GM19035 (cell line): ENCODE measurements around the gene MATCAP1.
A peak's percentile ranks its signal among the peaks of the same experiment; 100 is the strongest.

Experiments used
- ATAC-seq: cut with Tn5 transposase; IDR thresholded peaks from one replicate; pipeline ENCODE4 v1.9.1; 2021; ENCODE audit not compliant: unreplicated experiment

The MATCAP1 gene

DNA sequence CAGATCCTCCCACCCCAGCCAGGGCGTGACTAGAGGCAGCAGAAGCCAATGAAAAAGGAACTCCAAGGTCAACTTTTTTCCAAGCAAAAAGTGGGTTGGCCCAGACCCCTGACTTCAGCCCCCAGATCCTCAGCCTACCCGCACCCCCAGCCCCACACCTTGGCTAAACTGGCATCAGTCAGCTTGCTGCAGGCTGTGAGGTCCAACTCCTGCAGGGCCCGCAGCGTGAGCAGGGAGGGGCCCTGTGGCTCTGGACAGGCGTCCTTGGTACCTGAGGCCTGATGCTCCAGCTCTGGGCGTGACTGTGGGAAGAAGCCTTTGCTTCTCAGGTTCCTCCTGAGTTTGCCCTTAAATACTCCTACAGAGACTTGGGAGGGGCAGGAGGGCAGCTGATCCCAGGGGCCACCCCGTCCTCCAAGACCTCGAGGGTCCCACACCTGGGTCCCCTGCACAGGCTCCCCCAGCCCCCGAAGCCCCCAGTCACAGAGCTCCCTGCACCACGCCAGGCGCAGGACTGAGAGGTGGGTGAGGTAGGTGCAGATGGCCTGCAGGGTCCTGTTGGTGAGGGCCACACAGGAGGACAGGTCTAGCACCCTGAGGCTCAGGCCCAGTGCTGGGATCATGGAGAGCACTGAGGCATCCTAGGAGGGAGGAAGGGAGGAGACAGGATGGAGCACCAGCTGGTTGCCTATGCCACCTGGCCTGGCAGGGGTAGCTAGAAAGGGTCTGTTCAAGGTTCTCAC is 24.6 kb upstream of the MATCAP1 start:
- ATAC-seq, result no peak

- no peak for ATAC-seq
Observed at GRCh38 chr16:67207249-67208091, 23.7 kb upstream of the MATCAP1 start.

- no peak for ATAC-seq
Observed at GRCh38 chr16:67206838-67207248, 23.1 kb upstream of the MATCAP1 start.

DNA sequence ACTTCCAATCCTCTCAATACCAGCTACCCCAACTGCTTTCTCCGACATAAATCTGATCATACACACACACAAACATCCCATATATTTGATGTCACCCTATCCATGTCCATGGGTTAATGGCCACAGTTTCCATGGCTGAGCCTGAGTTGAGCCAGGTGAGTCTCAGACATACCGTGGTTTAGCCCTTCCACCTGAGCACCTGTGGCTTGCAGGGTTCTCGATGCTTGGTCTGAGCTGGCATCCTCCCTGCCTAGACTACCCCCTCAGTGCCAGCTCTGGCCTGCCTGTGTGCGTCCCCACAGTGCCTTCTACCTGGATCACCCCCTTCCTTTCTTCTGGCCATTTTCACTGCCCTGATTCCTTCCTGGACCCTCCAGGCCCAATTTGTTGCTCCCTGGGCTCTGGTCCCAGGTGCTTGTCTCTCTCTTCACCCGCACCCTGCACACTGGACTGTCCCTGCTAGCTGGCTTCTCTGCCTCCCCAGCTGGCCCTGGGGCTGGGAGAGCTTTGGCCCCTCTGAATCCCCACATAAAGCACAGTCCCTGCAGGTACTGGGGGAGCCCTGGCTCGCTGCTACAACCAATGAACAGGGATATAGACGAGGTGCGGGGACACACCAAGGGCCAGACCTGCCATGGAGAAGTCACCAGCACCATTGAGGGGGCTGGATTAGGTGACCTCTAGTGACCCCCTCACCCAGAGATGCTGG is 22.5 kb upstream of the MATCAP1 start:
- ATAC-seq, result no peak

- no peak for ATAC-seq
Observed at GRCh38 chr16:67204076-67204475, 20.3 kb upstream of the MATCAP1 start.

DNA sequence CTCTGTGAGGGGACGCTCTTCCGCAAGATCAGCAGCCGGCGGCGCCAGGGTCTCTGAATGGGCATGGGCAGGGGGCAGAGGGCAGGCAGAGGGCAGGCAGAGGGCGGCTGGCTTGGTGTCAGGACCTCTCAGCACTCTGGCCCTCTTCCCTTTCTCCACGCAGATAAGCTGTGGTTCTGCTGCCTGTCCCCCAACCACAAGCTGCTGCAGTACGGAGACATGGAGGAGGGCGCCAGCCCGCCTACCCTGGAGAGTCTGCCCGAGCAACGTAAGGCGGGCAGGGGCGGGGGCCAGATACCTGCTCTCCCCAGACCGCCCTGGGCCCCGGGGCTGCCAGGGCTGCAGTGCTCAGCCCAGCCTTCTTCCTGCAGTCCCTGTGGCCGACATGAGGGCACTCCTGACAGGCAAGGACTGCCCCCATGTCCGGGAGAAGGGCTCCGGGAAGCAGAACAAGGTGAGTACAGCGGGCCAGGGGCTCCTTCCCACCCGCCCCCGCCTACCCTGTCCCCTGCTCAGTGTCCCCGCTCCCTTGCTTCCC is 19.3 kb upstream of the MATCAP1 start:
- no peak for ATAC-seq

- ATAC-seq, result no peak
Observed at GRCh38 chr16:67202426-67202825, 18.7 kb upstream of the MATCAP1 start.

DNA sequence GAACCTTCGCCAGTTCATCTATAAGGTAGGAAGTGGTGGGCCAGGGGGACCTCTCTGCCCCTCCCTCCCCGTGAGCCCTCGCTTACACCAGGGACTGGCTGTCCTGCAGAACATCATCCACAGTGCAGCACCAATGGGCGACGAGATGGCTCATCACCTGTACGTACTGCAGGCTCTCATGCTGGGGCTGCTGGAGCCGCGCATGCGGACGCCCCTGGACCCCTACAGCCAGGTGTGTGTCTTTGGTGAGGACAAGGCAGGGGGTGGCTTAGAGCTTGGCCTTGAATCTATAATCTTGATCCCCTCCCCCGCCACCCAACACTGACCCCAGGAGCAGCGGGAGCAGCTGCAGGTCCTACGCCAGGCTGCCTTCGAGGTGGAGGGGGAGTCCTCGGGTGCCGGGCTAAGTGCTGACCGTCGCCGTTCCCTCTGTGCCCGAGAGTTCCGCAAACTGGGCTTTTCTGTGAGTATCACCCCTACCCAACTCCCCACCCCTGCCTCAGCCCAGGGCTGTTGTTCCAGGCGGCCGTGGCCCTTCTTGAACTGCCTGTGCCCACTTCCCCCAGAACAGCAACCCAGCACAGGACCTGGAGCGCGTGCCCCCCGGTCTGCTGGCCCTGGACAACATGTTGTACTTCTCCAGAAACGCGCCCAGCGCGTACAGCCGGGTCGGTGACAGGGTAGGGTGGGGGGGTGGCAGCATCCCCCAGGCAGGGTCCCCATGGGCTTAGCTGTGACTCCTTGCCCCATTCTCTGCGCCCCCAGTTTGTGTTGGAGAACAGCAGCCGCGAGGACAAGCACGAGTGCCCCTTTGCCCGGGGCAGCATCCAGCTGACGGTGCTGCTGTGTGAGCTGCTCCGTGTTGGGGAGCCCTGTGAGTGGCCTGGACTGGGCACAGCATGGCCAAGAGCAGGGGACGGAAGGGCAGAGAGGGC is 17.9 kb upstream of the MATCAP1 start:
- ATAC-seq, result no peak

DNA sequence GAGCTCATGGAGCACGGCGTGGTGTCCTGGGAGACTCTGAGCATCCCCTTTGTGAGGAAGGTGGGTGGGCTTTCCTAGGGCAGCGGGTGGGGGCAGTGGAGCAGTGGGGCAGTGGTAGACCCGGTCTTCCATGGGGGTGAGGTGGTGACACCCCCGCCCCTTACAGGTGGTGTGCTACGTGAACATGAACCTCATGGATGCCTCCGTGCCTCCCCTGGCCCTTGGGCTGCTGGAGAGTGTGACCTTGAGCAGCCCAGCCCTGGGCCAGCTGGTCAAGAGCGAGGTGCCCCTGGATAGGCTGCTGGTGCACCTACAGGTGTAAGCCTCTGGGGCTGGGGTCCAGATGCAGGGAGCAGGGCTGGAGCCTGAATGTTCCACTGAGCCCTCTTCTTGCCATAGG is 16.7 kb upstream of the MATCAP1 start:
- no peak for ATAC-seq

GRCh38 chr16:67199808-67200198 is 16.0 kb upstream of the MATCAP1 start:
- ATAC-seq, result no peak

DNA sequence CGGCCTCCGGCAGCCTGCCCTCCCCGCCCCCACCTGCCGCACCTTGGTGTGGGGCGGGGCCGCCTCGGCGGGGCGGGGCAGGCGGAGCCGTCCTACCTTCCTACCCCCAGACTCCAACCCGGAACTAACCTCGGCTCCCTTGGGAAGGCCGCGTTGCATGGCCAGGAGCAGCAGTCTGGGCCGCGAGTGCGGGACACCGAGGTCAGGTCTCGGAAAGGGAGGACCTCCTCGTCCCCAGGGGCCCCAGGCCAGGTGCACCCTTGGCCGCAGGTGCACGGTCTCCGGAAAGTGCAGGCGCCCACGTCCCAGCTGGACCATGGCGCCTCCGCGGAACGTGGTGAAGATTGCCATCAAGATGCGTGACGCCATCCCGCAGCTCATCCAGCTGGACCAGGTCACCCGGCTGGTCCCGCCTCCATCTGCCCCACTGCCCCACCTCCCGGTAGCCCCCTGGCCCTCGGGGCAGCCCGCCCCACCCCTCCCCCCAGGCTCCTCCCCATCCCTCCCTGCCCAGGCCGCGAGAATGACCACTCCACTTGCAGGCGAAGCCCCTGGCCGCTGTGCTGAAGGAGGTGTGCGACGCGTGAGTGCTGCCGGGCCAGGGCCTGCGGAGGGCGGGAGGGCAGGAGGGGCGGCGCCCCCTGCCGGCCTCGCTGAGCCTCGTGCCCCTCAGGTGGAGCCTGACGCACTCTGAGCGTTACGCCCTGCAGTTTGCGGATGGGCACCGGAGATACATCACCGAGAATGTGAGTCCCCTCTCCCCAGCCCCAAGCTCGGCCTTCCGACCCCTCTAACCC is 15.4 kb upstream of the MATCAP1 start, which contains the start of gene ELMO3:
ELMO3 (plus strand) TSS at position 121 of the 797 bp plus-strand sequence; CDS start at position 317, 196 bp downstream.
- ATAC-seq, result no peak

DNA sequence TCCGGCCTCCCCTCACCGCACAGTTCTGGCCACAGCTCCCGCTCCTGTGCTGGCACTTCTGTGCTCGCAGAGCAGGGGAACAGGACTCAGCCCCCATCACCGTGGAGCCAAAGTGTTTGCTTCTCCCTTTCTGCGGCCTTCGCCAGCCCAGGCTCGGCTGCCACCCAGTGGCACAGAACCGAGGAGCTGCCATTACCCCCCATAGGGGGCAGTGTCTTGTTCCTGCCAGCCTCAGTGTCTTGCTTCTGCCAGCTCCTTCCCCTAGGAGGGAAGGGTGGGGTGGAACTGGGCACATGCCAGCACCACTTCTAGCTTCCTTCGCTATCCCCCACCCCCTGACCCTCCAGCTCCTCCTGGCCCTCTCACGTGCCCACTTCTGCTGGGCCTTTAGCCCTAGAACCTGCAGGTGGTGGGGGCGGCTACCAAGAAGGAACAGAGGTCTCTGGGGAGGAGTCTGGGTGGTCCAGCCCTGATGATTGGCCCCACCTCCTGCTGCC is 14.5 kb upstream of the MATCAP1 start:
- ATAC-seq, result no peak

DNA sequence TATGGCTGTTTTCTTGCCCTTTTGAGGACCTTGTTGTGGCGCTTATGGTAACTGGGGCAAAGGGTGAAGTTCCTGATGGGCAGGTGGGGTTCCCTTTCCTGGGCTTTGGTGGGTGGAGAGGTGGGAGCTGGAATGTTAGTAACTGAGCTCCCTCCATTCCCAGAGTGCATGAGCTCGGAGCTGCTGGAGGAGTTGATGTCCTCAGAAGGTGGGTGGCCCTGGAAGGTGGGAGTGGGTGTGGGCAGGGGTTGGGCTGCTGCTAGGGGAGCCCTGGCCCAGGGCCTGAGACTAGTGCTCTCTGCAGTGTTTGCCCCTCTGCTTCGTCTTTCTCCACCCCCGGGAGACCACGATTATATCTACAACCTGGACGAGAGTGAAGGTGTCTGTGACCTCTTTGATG is 13.9 kb upstream of the MATCAP1 start:
- no peak for ATAC-seq

- no peak for ATAC-seq
Observed at GRCh38 chr16:67196881-67197280, 13.1 kb upstream of the MATCAP1 start.

GRCh38 chr16:67195676-67196075 is 11.9 kb upstream of the MATCAP1 start:
- ATAC-seq, result no peak

DNA sequence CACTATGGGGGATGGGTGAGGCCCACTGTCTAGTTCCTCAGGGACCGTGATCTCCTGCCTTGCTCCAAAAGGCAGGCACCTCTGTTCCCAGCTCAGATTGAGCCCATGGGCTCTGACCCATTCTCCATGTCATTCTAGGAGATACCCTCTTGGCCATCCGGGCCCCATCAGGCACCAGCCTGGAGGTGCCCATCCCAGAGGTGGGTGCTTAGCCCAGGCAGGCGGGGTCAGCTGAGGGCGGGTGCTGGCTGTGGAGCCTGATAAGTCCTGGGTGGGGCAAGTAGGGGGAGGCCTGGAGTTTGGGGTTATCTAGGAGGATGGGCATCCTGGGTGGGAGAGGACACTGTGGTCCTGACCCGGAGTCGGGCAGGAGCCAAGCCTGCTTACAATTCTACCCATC is 10.5 kb upstream of the MATCAP1 start:
- ATAC-seq, result no peak

DNA sequence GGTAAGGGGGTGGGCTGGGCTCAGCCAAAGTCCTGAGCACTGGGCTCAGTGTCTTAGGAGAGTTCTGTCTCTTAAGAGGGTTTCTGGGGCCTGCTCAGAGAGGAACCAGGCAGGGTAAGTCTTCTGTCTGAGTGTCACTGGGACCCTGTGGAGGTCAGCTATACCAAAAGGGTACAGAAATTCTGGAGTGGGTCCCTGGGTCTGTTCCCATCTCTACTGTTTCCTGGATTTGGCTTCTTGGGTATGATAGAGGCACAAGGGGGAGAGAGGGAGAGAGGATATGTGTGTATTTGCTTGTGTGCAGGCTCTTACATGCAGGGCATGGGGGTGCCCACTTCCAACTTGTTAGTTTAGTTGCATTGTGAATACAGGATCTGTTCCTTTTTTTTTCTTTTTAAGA is 9.8 kb upstream of the MATCAP1 start:
- no peak for ATAC-seq

DNA sequence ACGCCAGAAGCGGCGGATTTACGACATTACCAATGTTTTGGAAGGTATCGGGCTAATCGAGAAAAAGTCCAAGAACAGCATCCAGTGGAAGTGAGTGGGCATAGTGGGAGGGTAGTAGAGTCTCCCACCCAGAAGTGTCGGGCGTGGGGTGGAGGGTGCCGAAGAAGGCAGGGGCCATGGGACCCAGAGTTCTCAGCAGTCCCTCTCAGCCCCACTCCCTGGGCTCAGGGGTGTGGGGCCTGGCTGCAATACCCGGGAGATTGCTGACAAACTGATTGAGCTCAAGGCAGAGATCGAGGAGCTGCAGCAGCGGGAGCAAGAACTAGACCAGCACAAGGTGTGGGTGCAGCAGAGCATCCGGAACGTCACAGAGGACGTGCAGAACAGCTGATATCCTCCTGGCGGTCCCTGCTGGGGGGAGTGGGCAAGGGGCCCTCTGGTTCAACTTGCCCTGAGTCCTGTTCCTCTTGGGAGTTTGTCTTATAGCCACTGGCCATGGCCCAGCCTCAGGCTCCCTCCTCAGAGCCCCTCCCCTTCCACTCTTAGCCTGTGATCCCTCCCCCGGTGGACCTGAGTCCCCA is 9.1 kb upstream of the MATCAP1 start:
- ATAC-seq, result peak; percentile 5
